IMR-90 (cell line): ENCODE measurements around the gene NCR1. TPM values are rescaled to one million over a fixed set of nuclear protein-coding genes. Genes with fewer than 3 reads are reported as not detected.
"Not testable (repeated sequence)": the region's sequence is repeated elsewhere in the genome, so short reads cannot be mapped to it uniquely, and the experiment has no call there.

ENCODE experiments used
- ATAC-seq: fragments of 200-7000 bp; cut with Tn5 transposase; 2 replicates; pipeline ENCODE4 v1.9.1; 2020; ENCODE audit warnings: low read depth, mild to moderate bottlenecking, moderate library complexity
- BruUV-seq: library from RNA; stranded (reverse); fragments of 400-500 nt; replicated peaks from 2 replicates; lab custom pipeline; 2021; lab: Mats Ljungman, UMichigan
- CTCF ChIA-PET: fragments of 300-600 bp; formaldehyde crosslinking; extraction: SDS; loops from one replicate; lab custom pipeline; 2021; ENCODE audit warnings: antibody characterized with exemption; lab: Yijun Ruan, JAX
- POLR2A ChIA-PET: fragments of 300-600 bp; sonication (Branson Sonifier 250); formaldehyde crosslinking; loops from one replicate; lab custom pipeline; 2022; ENCODE audit warnings: antibody characterized with exemption; ENCODE audit not compliant: unreplicated experiment; lab: Charles Lee
- DNase-seq: peaks from one replicate; pipeline ENCODE4 v3.0.0; 2013
- H2AFZ ChIP-seq: replicated peaks from 2 replicates; pipeline ENCODE3; 2013; ENCODE audit warnings: low read length, mild to moderate bottlenecking; ENCODE audit not compliant: poor library complexity
- H2AK5ac ChIP-seq: 2 replicates; pipeline ENCODE4 v1.6.1; 2013; ENCODE audit warnings: low read depth, low read length, inconsistent platforms
- H2AK9ac ChIP-seq: replicated peaks from 2 replicates; pipeline ENCODE3; 2013; ENCODE audit warnings: mild to moderate bottlenecking, low read depth, low read length, moderate library complexity; ENCODE audit not compliant: poor library complexity
- H2BK120ac ChIP-seq: 2 replicates; pipeline ENCODE4 v1.6.1; 2013; ENCODE audit warnings: low read depth, low read length, inconsistent platforms
- H2BK15ac ChIP-seq: 3 replicates; pipeline ENCODE4 v1.6.1; 2013; ENCODE audit warnings: low read depth, low read length, inconsistent platforms
- H2BK20ac ChIP-seq: 2 replicates; pipeline ENCODE4 v1.6.1; 2013; ENCODE audit warnings: low read depth, mild to moderate bottlenecking, inconsistent platforms, low read length, moderate library complexity
- H2BK5ac ChIP-seq: 2 replicates; pipeline ENCODE4 v1.6.1; 2013; ENCODE audit warnings: mild to moderate bottlenecking, low read depth, low read length, inconsistent platforms; ENCODE audit not compliant: poor library complexity, severe bottlenecking
- H3K14ac ChIP-seq: replicated peaks from 2 replicates; pipeline ENCODE4 v1.6.1; 2013; ENCODE audit warnings: low read depth, low read length, inconsistent platforms
- H3K18ac ChIP-seq: 2 replicates; pipeline ENCODE4 v1.6.1; 2013; ENCODE audit warnings: low read depth, low read length, control low read depth
- H3K23ac ChIP-seq: 2 replicates; pipeline ENCODE4 v1.6.1; 2013; ENCODE audit warnings: low read depth, low read length, inconsistent platforms
- H3K27ac ChIP-seq: 2 replicates; pipeline ENCODE4 v1.5.1; 2013; ENCODE audit warnings: mild to moderate bottlenecking, control low read depth, low read length; ENCODE audit not compliant: insufficient read depth
- H3K27me3 ChIP-seq: 2 replicates; pipeline ENCODE4 v1.6.1; 2013; ENCODE audit warnings: low read length; ENCODE audit not compliant: control insufficient read depth, insufficient read depth
- H3K36me3 ChIP-seq: 2 replicates; pipeline ENCODE4 v1.6.1; 2013; ENCODE audit warnings: low read length, mixed read lengths; ENCODE audit not compliant: control insufficient read depth, insufficient read depth
- H3K4ac ChIP-seq: 2 replicates; pipeline ENCODE4 v1.6.1; 2013; ENCODE audit warnings: low read depth, low read length, inconsistent platforms
- H3K4me1 ChIP-seq: 2 replicates; pipeline ENCODE4 v1.6.1; 2013; ENCODE audit warnings: low read length, mixed read lengths; ENCODE audit not compliant: control insufficient read depth, insufficient read depth
- H3K4me2 ChIP-seq: 2 replicates; pipeline ENCODE4 v1.6.1; 2013; ENCODE audit warnings: low read depth, mild to moderate bottlenecking, control low read depth, low read length, moderate library complexity
- H3K4me3 ChIP-seq: 2 replicates; pipeline ENCODE4 v1.5.1; 2013; ENCODE audit warnings: low read depth, mild to moderate bottlenecking, control low read depth, low read length, moderate library complexity; ENCODE audit not compliant: insufficient read depth
- H3K56ac ChIP-seq: 2 replicates; pipeline ENCODE4 v1.6.1; 2013; ENCODE audit warnings: low read length, inconsistent platforms; ENCODE audit not compliant: insufficient read depth; ENCODE audit errors: extremely low read depth
- H3K79me1 ChIP-seq, 2 experiments: 2 replicates each; pipeline ENCODE4 v1.6.1; 2013; ENCODE audit warnings: low read length in 2 of 2, inconsistent platforms in 1 of 2, low read depth in 1 of 2
- H3K9ac ChIP-seq: 2 replicates; pipeline ENCODE4 v1.6.1; 2013; ENCODE audit warnings: low read depth, low read length, control low read depth
- H3K9me1 ChIP-seq: 2 replicates; pipeline ENCODE4 v1.6.1; 2013; ENCODE audit warnings: low read length, inconsistent platforms; ENCODE audit not compliant: insufficient read depth
- H3K9me3 ChIP-seq: 2 replicates; pipeline ENCODE4 v1.6.1; 2013; ENCODE audit warnings: low read length; ENCODE audit not compliant: control insufficient read depth, insufficient read depth
- H4K20me1 ChIP-seq: 2 replicates; pipeline ENCODE4 v1.6.1; 2013; ENCODE audit warnings: low read length, inconsistent platforms; ENCODE audit not compliant: insufficient read depth
- H4K5ac ChIP-seq: 2 replicates; pipeline ENCODE4 v1.6.1; 2013; ENCODE audit warnings: mild to moderate bottlenecking, low read depth, low read length, control low read depth
- H4K8ac ChIP-seq, 2 experiments: 2 replicates each; pipeline ENCODE4 v1.6.1; 2013; ENCODE audit warnings: low read depth in 2 of 2, low read length in 2 of 2, control low read depth in 1 of 2, inconsistent platforms in 1 of 2
- H4K91ac ChIP-seq: 2 replicates; pipeline ENCODE4 v1.6.1; 2013; ENCODE audit warnings: low read depth, low read length, inconsistent platforms; ENCODE audit not compliant: insufficient read depth
- FOS ChIP-seq: fragments of 150-350 bp; IDR thresholded peaks from 2 replicates; pipeline ENCODE4 v1.6.1; 2016; ENCODE audit warnings: low read depth, low read length
- MXI1 ChIP-seq: IDR thresholded peaks from 2 replicates; pipeline ENCODE4 v1.6.1; 2012; ENCODE audit warnings: low read depth, mild to moderate bottlenecking, low read length, moderate library complexity, borderline replicate concordance
- WGBS, 2 experiments: methylation state at CpG; one replicate each; pipeline versions ENCODE4 v1.1.5 to v1.1.7; 2013; ENCODE audit warnings: missing lambda C conversion rate in 2 of 2; ENCODE audit not compliant: insufficient read length in 1 of 2; ENCODE audit errors: extremely low coverage in 2 of 2; 5-methylcytosine and 5-hydroxymethylcytosine counted together
- dilution Hi-C: fragments of 300-500 bp; cut with HindIII; formaldehyde crosslinking; loops from one replicate; pipeline ENCODE4 v1.14.3; 2018; ENCODE audit warnings: low sequenced_read_pairs; ENCODE audit not compliant: unreplicated experiment
- in situ Hi-C: fragments of 300-500 bp; cut with MboI; formaldehyde crosslinking; loops from 3 replicates; pipeline ENCODE4 v1.14.3; 2019; ENCODE audit warnings: low sequenced_read_pairs, inconsistent platforms, mixed read lengths
- intact Hi-C: fragments of 100-400 bp; cut with micrococcal nuclease; formaldehyde crosslinking; loops from 2 replicates; pipeline ENCODE4 v1.10.0; 2022
- polyA plus RNA-seq, 3 experiments: library from polyadenylated mRNA; depleted of rRNA; stranded (reverse); fragments of >200 nt; gene quantifications; 2 replicates each; pipeline ENCODE4 v1.2.3, GENCODE V29; 2012; ENCODE audit warnings: low replicate concordance in 1 of 3
- total RNA-seq: library from RNA; depleted of rRNA; stranded (reverse); fragments of >200 nt; gene quantifications from 2 replicates; pipeline ENCODE4 v1.2.3, GENCODE V29; 2012

NCR1 gene
- total and polyA plus RNA-seq, 2 of the 4 experiments (the other 2 are of a cell fraction), result not detected

GRCh38 chr19:54905803-54906511 lies at the start of gene NCR1 (continued):
- TF ChIP-seq MXI1, result no peak
- no peak for TF ChIP-seq FOS

GRCh38 chr19:54858476-54858875 lies 47.5 kb upstream of the NCR1 start:
- POLR2A ChIA-PET, result not testable (repeated sequence)

GRCh38 chr19:54859421-54859820 lies 46.5 kb upstream of the NCR1 start:
- H2BK15ac ChIP-seq, H2AK9ac ChIP-seq, H3K4ac ChIP-seq, BruUV-seq, H3K27me3 ChIP-seq, H3K4me2 ChIP-seq, H2AFZ ChIP-seq, H4K8ac ChIP-seq, H3K14ac ChIP-seq, ATAC-seq, H3K18ac ChIP-seq, H3K23ac ChIP-seq, CTCF ChIA-PET, H3K27ac ChIP-seq, H3K36me3 ChIP-seq, intact Hi-C loops, H4K91ac ChIP-seq, H4K5ac ChIP-seq, dilution Hi-C loops, H2BK5ac ChIP-seq, in situ Hi-C loops, H3K4me1 ChIP-seq, DNase-seq, H3K4me3 ChIP-seq, H2AK5ac ChIP-seq, POLR2A ChIA-PET, H2BK120ac ChIP-seq, H3K56ac ChIP-seq, H3K9me1 ChIP-seq, H4K20me1 ChIP-seq, H2BK20ac ChIP-seq, H3K9ac ChIP-seq, H3K79me1 ChIP-seq: not testable (repeated sequence)
- peaks cover 18% of the 10 kb centered on the region for H3K9me3 ChIP-seq
- WGBS, 2 experiments, result 40% methylated on average over 1 of the region's 7 CpGs; no CpG with 5 or more reads in 1 of the 2 experiments

More at GRCh38 chr19:54858476-54858875, 47.5 kb upstream of the NCR1 start:
- WGBS, 2 experiments, result no CpG with 5 or more reads among the region's 3 CpGs
- H2AK9ac ChIP-seq, H4K91ac ChIP-seq, H3K4ac ChIP-seq, dilution Hi-C loops, H3K4me1 ChIP-seq, H3K79me1 ChIP-seq, in situ Hi-C loops, intact Hi-C loops, H4K8ac ChIP-seq, BruUV-seq, H2BK15ac ChIP-seq, H3K56ac ChIP-seq, ATAC-seq, H2BK5ac ChIP-seq, H3K9ac ChIP-seq, H3K27me3 ChIP-seq, H2BK120ac ChIP-seq, H2AFZ ChIP-seq, H3K14ac ChIP-seq, H3K4me3 ChIP-seq, H3K23ac ChIP-seq, H4K5ac ChIP-seq, DNase-seq, H2BK20ac ChIP-seq, H2AK5ac ChIP-seq, H3K9me1 ChIP-seq, H4K20me1 ChIP-seq, H3K36me3 ChIP-seq, H3K27ac ChIP-seq, H3K4me2 ChIP-seq, H3K18ac ChIP-seq, CTCF ChIA-PET: not testable (repeated sequence)
- peaks cover 18% of the 10 kb centered on the region for H3K9me3 ChIP-seq
